Dedifferentiated amniotic fluid mesenchymal stem cell (primary cell): ENCODE measurements around the gene MYBPHL.

Experiments
- DNase-seq: peaks from one replicate; pipeline ENCODE4 v3.0.0-alpha.2; 2016; ENCODE audit errors: extremely low spot score

MYBPHL gene

GRCh38 chr1:109281680-109282496, 24.9 kb downstream of the MYBPHL start:
- no peak for DNase-seq

- DNase-seq, result no peak
Measured at GRCh38 chr1:109280862-109281261, 25.9 kb downstream of the MYBPHL start.

- no peak for DNase-seq
Measured at GRCh38 chr1:109279615-109280278, 27.1 kb downstream of the MYBPHL start.

- peak; percentile 34 for DNase-seq
Measured at GRCh38 chr1:109277434-109278204, 29.2 kb downstream of the MYBPHL start.

GRCh38 chr1:109275706-109276345, 31.0 kb downstream of the MYBPHL start:
- no peak for DNase-seq

- peak; percentile 26 for DNase-seq
Measured at GRCh38 chr1:109274533-109275476, 32.0 kb downstream of the MYBPHL start.

- DNase-seq, result no peak
Measured at GRCh38 chr1:109273570-109274288, 33.1 kb downstream of the MYBPHL start.

- DNase-seq, result no peak
Measured at GRCh38 chr1:109272831-109273547, 33.8 kb downstream of the MYBPHL start.

- no peak for DNase-seq
Measured at GRCh38 chr1:109272021-109272799, 34.6 kb downstream of the MYBPHL start.

- DNase-seq, result no peak
Measured at GRCh38 chr1:109271458-109271857, 35.4 kb downstream of the MYBPHL start.

GRCh38 chr1:109270623-109271317, 36.0 kb downstream of the MYBPHL start:
- DNase-seq, result no peak

- no peak for DNase-seq
Measured at GRCh38 chr1:109269981-109270622, 36.7 kb downstream of the MYBPHL start.

GRCh38 chr1:109269212-109269980, 37.4 kb downstream of the MYBPHL start:
- DNase-seq, result no peak

GRCh38 chr1:109268431-109269211, 38.2 kb downstream of the MYBPHL start:
- no peak for DNase-seq

GRCh38 chr1:109267743-109268300, 39.0 kb downstream of the MYBPHL start:
- DNase-seq, result no peak

GRCh38 chr1:109266965-109267364, 39.8 kb downstream of the MYBPHL start:
- no peak for DNase-seq
